Measurements from ENCODE around the gene B3GNT3. TPM values are rescaled to one million over a fixed set of nuclear protein-coding genes. Genes with fewer than 3 reads are reported as not detected.

The B3GNT3 gene
- total and polyA plus RNA-seq, 9 of the 15 experiments (the other 6 are each of a cell fraction or from before 2014, with no cell fraction given), result 0.06 to 0.11 (median 0.07) TPM; not detected in 6

GRCh38 chr19:17855280-17856152 is 60.6 kb downstream of the B3GNT3 start:
- Histone ChIP-seq H3K9ac (ENCODE audit: insufficient read depth in 1 of 2, low read depth in 2 of 2, low read length in 2 of 2) (0 out of 4 replicates have a peak overlapping the region, but pooled peaks of 1 of the 2 experiments have one; percentile 20), H3K4me2 (ENCODE audit: insufficient read depth, low read length) (no peak overlapping the region; the same call in 1 of the 2 replicates), H3K27ac (ENCODE audit: extremely low read depth, low read depth, low read length) (no peak overlapping the region), H3K79me2 (ENCODE audit: control insufficient read depth, insufficient read depth, low read length) (peaks cover 13% of the 10 kb centered on the region), H3K9me3 (replicated peaks; ENCODE audit: control insufficient read depth, insufficient read depth, low read depth, low read length) (no peaks in the 10 kb centered on the region), H4K20me1 (replicated peaks; ENCODE audit: control insufficient read depth, insufficient read depth, low read length) (peaks cover 5% of the 10 kb centered on the region), H3K4me1 (replicated peaks in 1 of 2; ENCODE audit: control insufficient read depth in 2 of 2, insufficient read depth in 2 of 2, low read length in 2 of 2) (peaks cover 0 to 4% of the 10 kb centered on the region in 2 experiments; a peak in 3 of 5 replicates), H3K36me3 (ENCODE audit: control insufficient read depth, insufficient read depth, low read length) (peaks cover 6% of the 10 kb centered on the region; the same call in 1 of the 3 replicates), H3K4me3 (no peak overlapping the region), H3K27me3 (ENCODE audit: control insufficient read depth in 2 of 2, insufficient read depth in 2 of 2, low read length in 2 of 2) (no peaks in the 10 kb centered on the region), H2AFZ (ENCODE audit: low read depth, low read length) (peak overlapping the region; percentile 57; the same call in 1 of the 2 replicates), H3K9me1 (ENCODE audit: control insufficient read depth, insufficient read depth, low read length) (no peaks in the 10 kb centered on the region)
- in situ Hi-C loops (cut with MboI), result loop anchor here (5.0 to 10.0 kb wide), 3 partner anchors 151 to 408 kb away; partner anchors contain the start of gene TMEM221
- ATAC-seq (peak; percentile 69), FAIRE-seq (peak; percentile 92), DNase-seq (ENCODE audit: extremely low read depth in 1 of 4, low spot score in 3 of 4) (peak; percentile 76 to 89 (median 82))
- no TSS peak for BruUV-seq (replicated peaks)
- 3% methylated on average over 27 of the region's 29 CpGs for WGBS (ENCODE audit: insufficient coverage, low coverage, missing lambda C conversion rate)
- ChIA-PET POLR2A (interaction anchor here (0.5 to 1.0 kb wide), 5 partner anchors 9 to 248 kb away, joined by 3 to 4 read pairs (median 3); partner anchors contain the start of gene CCDC124), CTCF (ENCODE audit: low intra/inter-chr PET ratio) (interaction anchor here (0.6 to 1.5 kb wide), 3 partner anchors 65 to 152 kb away, joined by 3 to 7 read pairs (median 6); no protein-coding TSS in a partner anchor)
- intact Hi-C loops (cut with micrococcal nuclease), result loop anchor here (1.0 to 5.0 kb wide), 4 partner anchors 63 to 388 kb away; no protein-coding TSS in a partner anchor
- TF ChIP-seq STAG1 (CRISPR knock-in tag; IDR thresholded peaks at IDR 0.05; ENCODE audit: borderline replicate concordance) (peak; percentile 99), SP1 (CRISPR knock-in tag; IDR thresholded peaks at IDR 0.05) (0 out of 2 replicates have a peak, but pooled peaks have one; percentile 47), HNRNPLL (IDR thresholded peaks at IDR 0.05; ENCODE audit: low read depth, low read length, poor library complexity, severe bottlenecking) (no peak), L3MBTL2 (IDR thresholded peaks at IDR 0.05) (0 out of 2 replicates have a peak, but pooled peaks have one; percentile 20), ZNF197 (CRISPR knock-in tag; IDR thresholded peaks at IDR 0.05; ENCODE audit: low read depth) (no peak), KLF13 (tag; IDR thresholded peaks at IDR 0.05; ENCODE audit: borderline replicate concordance, low read depth) (no peak), C11orf30 (IDR thresholded peaks at IDR 0.05; ENCODE audit: low read depth) (no peak), ID3 (CRISPR knock-in tag; IDR thresholded peaks at IDR 0.05) (no peak), ID3 (tag; IDR thresholded peaks at IDR 0.05) (peak; percentile 29; the same call in 1 of the 2 replicates), CREM (IDR thresholded peaks at IDR 0.05; ENCODE audit: low read depth) (peak; percentile 32; the same call in 1 of the 2 replicates), ZBED1 (IDR thresholded peaks at IDR 0.05) (no peak), EGR1 (conservative IDR thresholded peaks at IDR 0.05) (no peak), SNAPC5 (CRISPR knock-in tag; IDR thresholded peaks at IDR 0.05) (no peak), CC2D1A (IDR thresholded peaks at IDR 0.05) (peak; percentile 64; the same call in 1 of the 2 replicates), VEZF1 (CRISPR knock-in tag; IDR thresholded peaks at IDR 0.05) (no peak), TEAD4 (IDR thresholded peaks at IDR 0.05; ENCODE audit: low read length) (no peak), TEAD4 (CRISPR knock-in tag; IDR thresholded peaks at IDR 0.05; ENCODE audit: borderline replicate concordance) (no peak), ZBTB2 (IDR thresholded peaks at IDR 0.05) (no peak; the same call in 1 of the 2 replicates), BCOR (IDR thresholded peaks at IDR 0.05) (peak; percentile 98)

Data from K562 (cell line).